ENCODE results near the gene ABLIM3. TPM values are rescaled to one million over a fixed set of nuclear protein-coding genes. Genes with fewer than 3 reads are reported as not detected.

The ABLIM3 gene
- polyA plus RNA-seq, 1 donor (not counting 4 experiments of a cell fraction or from before 2014, with no cell fraction given) = 7.9 TPM

DNA sequence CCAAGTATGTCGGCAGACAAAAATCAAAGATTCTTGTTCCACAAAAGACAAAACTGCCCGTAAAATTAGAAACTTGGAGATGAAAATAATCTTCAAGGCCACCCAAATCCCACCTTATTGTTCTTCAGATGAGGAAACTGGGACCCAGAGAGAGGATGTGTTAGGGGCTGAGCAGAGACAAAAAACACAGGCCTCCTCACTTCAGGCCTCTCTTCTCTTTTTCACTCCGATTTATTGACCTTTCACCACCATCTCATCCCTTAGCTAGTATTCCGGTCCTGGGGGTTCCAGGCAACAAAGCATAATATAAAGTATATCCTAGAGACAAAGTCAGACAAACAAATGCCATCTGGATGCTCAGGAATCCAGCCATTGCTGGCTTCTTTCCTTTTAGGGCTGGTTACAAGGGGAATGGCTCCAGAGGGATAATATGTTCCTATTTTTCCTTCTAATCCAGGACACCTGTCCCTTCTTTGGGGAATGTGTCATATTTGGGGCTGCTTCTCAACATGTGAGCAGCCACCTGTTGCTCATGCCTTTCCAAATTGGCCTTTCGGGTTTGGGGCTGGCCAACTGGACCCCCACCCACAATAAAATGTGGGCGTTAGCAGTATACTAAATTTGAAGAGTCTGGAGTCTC lies 88.1 kb downstream of the ABLIM3 start:
- dilution Hi-C loops (cut with MboI; ENCODE audit: extremely low pct_ligation_motif_present, low sequenced_read_pairs) = no loop called here
- Histone ChIP-seq H3K27me3 (ENCODE audit: control insufficient read depth, extremely low read depth, insufficient read depth, low read length) (no peaks in the 10 kb centered on the region), H2AFZ (ENCODE audit: control insufficient read depth, low read length) (no peak overlapping the region), H3K9me1 (ENCODE audit: control insufficient read depth, extremely low read depth, insufficient read depth, low read length) (no peaks in the 10 kb centered on the region), H4K20me1 (ENCODE audit: control insufficient read depth, extremely low read depth, insufficient read depth, low read length) (no peaks in the 10 kb centered on the region), H3K4me2 (ENCODE audit: control insufficient read depth, extremely low read depth, insufficient read depth, low read depth, low read length) (no peak overlapping the region), H3K4me1 (ENCODE audit: control insufficient read depth, extremely low read depth, insufficient read depth, low read length) (peaks cover 19% of the 10 kb centered on the region), H3K4me3 (ENCODE audit: control insufficient read depth in 2 of 3, extremely low read depth in 1 of 3, insufficient read depth in 2 of 3, low read depth in 1 of 3, low read length in 3 of 3) (no peak overlapping the region), H3K9me3 (ENCODE audit: control insufficient read depth, low read depth, low read length) (no peaks in the 10 kb centered on the region), H3K36me3 (ENCODE audit: control insufficient read depth in 2 of 2, extremely low read depth in 1 of 2, insufficient read depth in 2 of 2, low read length in 2 of 2) (no peaks in the 10 kb centered on the region), H3K79me2 (ENCODE audit: control insufficient read depth, insufficient read depth, low read length) (no peaks in the 10 kb centered on the region), H3K9ac (ENCODE audit: control insufficient read depth, extremely low read depth, insufficient read depth, low read length) (no peak overlapping the region), H3K27ac (ENCODE audit: control insufficient read depth, insufficient read depth, low read length) (no peak overlapping the region)
- TF ChIP-seq EZH2 (IDR thresholded peaks at IDR 0.05; ENCODE audit: low read length) (no peak), CTCF (optimal IDR thresholded peaks at IDR 0.05 in 1 of 3, IDR thresholded peaks at IDR 0.05 in 1 of 3, conservative IDR thresholded peaks at IDR 0.05 in 1 of 3; ENCODE audit: extremely low read depth in 1 of 3, insufficient read depth in 2 of 3, low read length in 3 of 3) (no peak)
- no peak for FAIRE-seq
- no peak for DNase-seq (ENCODE audit: low read depth, low spot score)

- H3K4me1 ChIP-seq (ENCODE audit: control insufficient read depth, extremely low read depth, insufficient read depth, low read length) = peaks cover 9% of the 10 kb centered on the region
- TF ChIP-seq CTCF (optimal IDR thresholded peaks at IDR 0.05 in 1 of 3, IDR thresholded peaks at IDR 0.05 in 1 of 3, conservative IDR thresholded peaks at IDR 0.05 in 1 of 3; ENCODE audit: extremely low read depth in 1 of 3, insufficient read depth in 2 of 3, low read length in 3 of 3) (no peak), EZH2 (IDR thresholded peaks at IDR 0.05; ENCODE audit: low read length) (no peak)
- no peaks in the 10 kb centered on the region for H3K9me3 ChIP-seq (ENCODE audit: control insufficient read depth, low read depth, low read length)
- H3K4me3 ChIP-seq (ENCODE audit: control insufficient read depth in 2 of 3, extremely low read depth in 1 of 3, insufficient read depth in 2 of 3, low read depth in 1 of 3, low read length in 3 of 3) = no peak overlapping the region
- H3K27me3 ChIP-seq (ENCODE audit: control insufficient read depth, extremely low read depth, insufficient read depth, low read length) = no peaks in the 10 kb centered on the region
- H3K79me2 ChIP-seq (ENCODE audit: control insufficient read depth, insufficient read depth, low read length) = no peaks in the 10 kb centered on the region
- DNase-seq (ENCODE audit: low read depth, low spot score) (no peak), FAIRE-seq (no peak)
- no peak overlapping the region for H2AFZ ChIP-seq (ENCODE audit: control insufficient read depth, low read length)
- no peaks in the 10 kb centered on the region for H3K9me1 ChIP-seq (ENCODE audit: control insufficient read depth, extremely low read depth, insufficient read depth, low read length)
- no peak overlapping the region for H3K27ac ChIP-seq (ENCODE audit: control insufficient read depth, insufficient read depth, low read length)
- H3K9ac ChIP-seq (ENCODE audit: control insufficient read depth, extremely low read depth, insufficient read depth, low read length) = no peak overlapping the region
- peaks cover 0 to 1% of the 10 kb centered on the region in 2 experiments for H3K36me3 ChIP-seq (ENCODE audit: control insufficient read depth in 2 of 2, extremely low read depth in 1 of 2, insufficient read depth in 2 of 2, low read length in 2 of 2)
- no peak overlapping the region for H3K4me2 ChIP-seq (ENCODE audit: control insufficient read depth, extremely low read depth, insufficient read depth, low read depth, low read length)
- no peaks in the 10 kb centered on the region for H4K20me1 ChIP-seq (ENCODE audit: control insufficient read depth, extremely low read depth, insufficient read depth, low read length)
- dilution Hi-C loops (cut with MboI; ENCODE audit: extremely low pct_ligation_motif_present, low sequenced_read_pairs) = no loop called here
Measured at GRCh38 chr5:149235841-149236240, 94.5 kb downstream of the ABLIM3 start.
